GM12878 (cell line): ENCODE measurements around the gene B4GALT1. TPM values are rescaled to one million over a fixed set of nuclear protein-coding genes. Genes with fewer than 3 reads are reported as not detected.

Experiments used
- BACH1 ChIP-seq: fragments of 450-650 bp; IDR thresholded peaks from 2 replicates; pipeline ENCODE4 v1.6.1; 2017; ENCODE audit warnings: mild to moderate bottlenecking, borderline replicate concordance
- BHLHE40 ChIP-seq, 2 experiments: fragments of 450-650 bp in 1 of 2; IDR thresholded peaks; 2 replicates each; pipeline ENCODE4 v1.6.1; 2011 to 2017; ENCODE audit warnings: low read depth in 2 of 2, borderline replicate concordance in 1 of 2, improper control_type of control experiment in 1 of 2, low read length in 1 of 2, mild to moderate bottlenecking in 1 of 2
- BRCA1 ChIP-seq: IDR thresholded peaks from 2 replicates; pipeline ENCODE4 v1.6.1; 2011; ENCODE audit warnings: low read depth, low read length, improper control_type of control experiment
- CBFB ChIP-seq: IDR thresholded peaks from 2 replicates; pipeline ENCODE4 v1.6.1; 2016; ENCODE audit warnings: antibody characterized with exemption, low read depth
- CHD1 ChIP-seq: IDR thresholded peaks from 2 replicates; pipeline ENCODE4 v1.6.1; 2012; ENCODE audit warnings: low read depth, low read length, improper control_type of control experiment
- DPF2 ChIP-seq: fragments of 450-650 bp; IDR thresholded peaks from 2 replicates; pipeline ENCODE4 v1.6.1; 2017; ENCODE audit warnings: mild to moderate bottlenecking
- EED ChIP-seq: sonication (generic); IDR thresholded peaks from 2 replicates; pipeline ENCODE4 v1.6.1; 2016; ENCODE audit warnings: antibody characterized with exemption, low read depth
- ELK1 ChIP-seq: IDR thresholded peaks from 2 replicates; pipeline ENCODE4 v1.6.1; 2012; ENCODE audit warnings: low read depth, low read length, improper control_type of control experiment
- EP300 ChIP-seq, 2 experiments: fragments of 150-350 bp in 1 of 2; IDR thresholded peaks; 2 replicates each; pipeline ENCODE4 v1.6.1; 2011 to 2012; ENCODE audit warnings: low read depth in 2 of 2, low read length in 2 of 2, borderline replicate concordance in 1 of 2, improper control_type of control experiment in 1 of 2, inconsistent platforms in 1 of 2; ENCODE audit not compliant: control insufficient read depth in 1 of 2
- ETV6 ChIP-seq, 2 experiments: fragments of 450-650 bp in 1 of 2; IDR thresholded peaks in 1 of 2; conservative IDR thresholded peaks in 1 of 2; 2 replicates each; pipeline ENCODE4 v1.6.1; 2014; ENCODE audit warnings: antibody characterized with exemption in 1 of 2, borderline replicate concordance in 1 of 2, low read depth in 1 of 2, mild to moderate bottlenecking in 1 of 2, moderate library complexity in 1 of 2
- HDAC2 ChIP-seq: fragments of 200-600 bp; sonication (generic); IDR thresholded peaks from 2 replicates; pipeline ENCODE4 v1.6.1; 2017
- IKZF2 ChIP-seq, 2 experiments: fragments of 450-650 bp; IDR thresholded peaks; 2 replicates each; pipeline ENCODE4 v1.6.1; 2017; ENCODE audit warnings: mild to moderate bottlenecking in 2 of 2, moderate library complexity in 2 of 2
- KAT2A ChIP-seq: conservative IDR thresholded peaks from 2 replicates; pipeline ENCODE4 v1.6.1; 2011; ENCODE audit warnings: low read depth, low read length; ENCODE audit not compliant: control insufficient read depth
- MEF2B ChIP-seq: fragments of 450-650 bp; IDR thresholded peaks from 2 replicates; pipeline ENCODE4 v1.6.1; 2018; ENCODE audit warnings: mild to moderate bottlenecking, moderate library complexity; ENCODE audit not compliant: partially characterized antibody, poor library complexity, severe bottlenecking
- MTA2 ChIP-seq: fragments of 450-650 bp; IDR thresholded peaks from 2 replicates; pipeline ENCODE4 v1.6.1; 2016; ENCODE audit warnings: low read depth, mild to moderate bottlenecking, moderate library complexity
- MYB ChIP-seq: fragments of 150-350 bp; IDR thresholded peaks from 2 replicates; pipeline ENCODE4 v1.6.1; 2014; ENCODE audit warnings: mild to moderate bottlenecking, low read depth, low read length, borderline replicate concordance
- NFYB ChIP-seq: IDR thresholded peaks from 2 replicates; pipeline ENCODE4 v1.6.1; 2011; ENCODE audit warnings: low read depth, mild to moderate bottlenecking, low read length, improper control_type of control experiment, moderate library complexity; ENCODE audit not compliant: insufficient read depth
- RB1 ChIP-seq: fragments of 450-650 bp; formaldehyde crosslinking; IDR thresholded peaks from 2 replicates; pipeline ENCODE4 v1.6.1; 2017; ENCODE audit warnings: mild to moderate bottlenecking, borderline replicate concordance
- RELB ChIP-seq: fragments of 450-650 bp; IDR thresholded peaks from 2 replicates; pipeline ENCODE4 v1.6.1; 2017; ENCODE audit warnings: low read depth, mild to moderate bottlenecking, moderate library complexity
- SMAD1 ChIP-seq: fragments of 450-650 bp; IDR thresholded peaks from 2 replicates; pipeline ENCODE4 v1.6.1; 2018; ENCODE audit warnings: mild to moderate bottlenecking, low read depth; ENCODE audit not compliant: partially characterized antibody
- SMAD5 ChIP-seq: IDR thresholded peaks from 2 replicates; pipeline ENCODE4 v1.6.1; 2016; ENCODE audit warnings: antibody characterized with exemption, low read depth
- SMC3 ChIP-seq: IDR thresholded peaks from 2 replicates; pipeline ENCODE4 v1.6.1; 2011; ENCODE audit warnings: low read length, improper control_type of control experiment, borderline replicate concordance
- SREBF1 ChIP-seq: IDR thresholded peaks from 2 replicates; pipeline ENCODE4 v1.6.1; 2012; ENCODE audit warnings: mild to moderate bottlenecking, low read length
- TAF1 ChIP-seq: IDR thresholded peaks from 2 replicates; pipeline ENCODE4 v1.6.1; 2011; ENCODE audit warnings: mild to moderate bottlenecking, low read depth, low read length, borderline replicate concordance
- TCF12 ChIP-seq: IDR thresholded peaks from 2 replicates; pipeline ENCODE4 v1.6.1; 2011; ENCODE audit warnings: low read depth, mild to moderate bottlenecking, low read length
- TCF7 ChIP-seq: IDR thresholded peaks from 2 replicates; pipeline ENCODE4 v1.6.1; 2014; ENCODE audit warnings: antibody characterized with exemption, borderline replicate concordance
- USF2 ChIP-seq: IDR thresholded peaks from 2 replicates; pipeline ENCODE4 v1.6.1; 2011; ENCODE audit warnings: low read depth, low read length, improper control_type of control experiment, borderline replicate concordance
- YY1 ChIP-seq: IDR thresholded peaks from 2 replicates; pipeline ENCODE4 v1.6.1; 2011; ENCODE audit warnings: low read depth, mild to moderate bottlenecking, low read length
- ZNF24 ChIP-seq: fragments of 450-650 bp; IDR thresholded peaks from 2 replicates; pipeline ENCODE4 v1.6.1; 2017; ENCODE audit warnings: antibody characterized with exemption, mild to moderate bottlenecking
- ZNF384 ChIP-seq: IDR thresholded peaks from 2 replicates; pipeline ENCODE4 v1.6.1; 2012; ENCODE audit warnings: low read depth, mild to moderate bottlenecking, low read length, improper control_type of control experiment, borderline replicate concordance
- polyA plus RNA-seq, 11 experiments: library from polyadenylated mRNA; depleted of rRNA in 4 of 11; unstranded in 6 of 11; stranded (reverse) in 5 of 11; fragments of >200 nt; fragmentation: Nextera tagmentation in 4 of 11; fragmentation: Illumina TruSeq in 1 of 11; extraction: Ambion mirVana in 4 of 11; extraction: Trizol in 1 of 11; gene quantifications; 1 replicate in 1 of 11; 2 replicates in 10 of 11; pipeline versions ENCODE4 v1.2.1 to v1.2.3, GENCODE V29; 2011 to 2016; ENCODE audit warnings: inconsistent platforms in 2 of 11, missing spikeins in 2 of 11, low read depth in 1 of 11
- total RNA-seq, 4 experiments: library from RNA; depleted of rRNA in 3 of 4; stranded (reverse); fragments of >200 nt in 3 of 4; fragmentation: Illumina TruSeq in 1 of 4; extraction: Trizol in 1 of 4; gene quantifications; 2 replicates each; pipeline versions ENCODE4 v1.2.1 to v1.2.3, GENCODE V29; 2013 to 2021

The B4GALT1 gene
- total and polyA plus RNA-seq, 10 of the 15 experiments (the other 5 are each of a cell fraction or from before 2014, with no cell fraction given): 12.7 to 79.0 (median 41.0) TPM

- no peak for TF ChIP-seq ELK1
- no peak for TF ChIP-seq BACH1
- TF ChIP-seq TAF1: 0 out of 2 replicates have a peak, but pooled peaks have one; percentile 31
- TF ChIP-seq MYB: no peak
- TF ChIP-seq BRCA1: no peak
- TF ChIP-seq ETV6 (conservative IDR thresholded peaks at IDR 0.05 in 1 of 2, IDR thresholded peaks at IDR 0.05 in 1 of 2; ENCODE audit: borderline replicate concordance in 1 of 2, low read depth in 1 of 2): peak in 1 of 2 experiments; percentile 89; a peak in 1 of 4 replicates
- no peak for TF ChIP-seq MEF2B
- TF ChIP-seq EP300 (IDR thresholded peaks at IDR 0.05; ENCODE audit: borderline replicate concordance in 1 of 2, control insufficient read depth in 1 of 2, low read depth in 2 of 2, low read length in 2 of 2): peak in 1 of 2 experiments; percentile 81; a peak in 3 of 4 replicates
- TF ChIP-seq TCF7: no peak
- TF ChIP-seq SREBF1: no peak
- no peak for TF ChIP-seq USF2
- TF ChIP-seq RELB: peak; percentile 36; the same call in 1 of the 2 replicates
- peak; percentile 59; the same call in 1 of the 2 replicates for TF ChIP-seq MTA2
- peak; percentile 42 for TF ChIP-seq CBFB
- no peak for TF ChIP-seq SMAD5
- TF ChIP-seq SMAD1: peak; percentile 15
- TF ChIP-seq TCF12: 0 out of 2 replicates have a peak, but pooled peaks have one; percentile 44
- TF ChIP-seq EED: peak; percentile 95
- 0 out of 2 replicates have a peak, but pooled peaks have one; percentile 14 for TF ChIP-seq YY1
- no peak for TF ChIP-seq HDAC2
- TF ChIP-seq BHLHE40 (IDR thresholded peaks at IDR 0.05; ENCODE audit: borderline replicate concordance in 1 of 2, low read depth in 2 of 2, low read length in 1 of 2): peak in 1 of 2 experiments; percentile 43; a peak in 1 of 4 replicates
- peak; percentile 58 to 72 for TF ChIP-seq IKZF2 (IDR thresholded peaks at IDR 0.05)
- TF ChIP-seq ZNF24: no peak
- no peak for TF ChIP-seq ZNF384
- TF ChIP-seq CHD1: no peak
- TF ChIP-seq RB1: no peak
- TF ChIP-seq SMC3: no peak
- TF ChIP-seq NFYB: no peak
- TF ChIP-seq KAT2A: no peak
- peak; percentile 53; the same call in 1 of the 2 replicates for TF ChIP-seq DPF2
These were observed 7.4 kb downstream of the B4GALT1 start (continued) for GRCh38 chr9:33159777-33160127.
